ENCODE data around the gene ZBTB6. TPM values are rescaled to one million over a fixed set of nuclear protein-coding genes. Genes with fewer than 3 reads are reported as not detected.

The ZBTB6 gene
- total and polyA plus RNA-seq, 9 of the 15 experiments (the other 6 are each of a cell fraction or from before 2014, with no cell fraction given): 1.4 to 7.2 (median 5.3) TPM

GRCh38 chr9:122904823-122905710 is 8.1 kb downstream of the ZBTB6 start, which contains the start of gene RC3H2 (continued):
- TF ChIP-seq ATF4 (CRISPR knock-in tag; IDR thresholded peaks at IDR 0.05) (peak; percentile 23; the same call in 1 of the 2 replicates), ZNF778 (CRISPR knock-in tag; IDR thresholded peaks at IDR 0.05) (no peak), RUNX1 (IDR thresholded peaks at IDR 0.05; ENCODE audit: low read depth) (no peak), CAMTA2 (CRISPR knock-in tag; conservative IDR thresholded peaks at IDR 0.05) (peak; percentile 90; the same call in 1 of the 2 replicates), POLR2G (IDR thresholded peaks at IDR 0.05; ENCODE audit: low read depth, low read length) (peak; percentile 96), MBD1 (CRISPR knock-in tag; IDR thresholded peaks at IDR 0.05) (no peak), SAP30 (IDR thresholded peaks at IDR 0.05; ENCODE audit: borderline replicate concordance, insufficient read depth, low read depth, low read length, poor library complexity, severe bottlenecking) (peak; percentile 40), RFX7 (CRISPR knock-in tag; IDR thresholded peaks at IDR 0.05) (no peak), ZKSCAN1 (IDR thresholded peaks at IDR 0.05; ENCODE audit: low read depth, low read length) (0 out of 2 replicates have a peak, but pooled peaks have one; percentile 40), RBM17 (IDR thresholded peaks at IDR 0.05; ENCODE audit: borderline replicate concordance, low read depth, low read length) (no peak), KDM4B (IDR thresholded peaks at IDR 0.05; ENCODE audit: borderline replicate concordance in 2 of 2, low read depth in 1 of 2) (peak in 1 of 2 experiments; percentile 92; a peak in 1 of 4 replicates), SUPT5H (IDR thresholded peaks at IDR 0.05) (peak; percentile 94), ARID3B (CRISPR knock-in tag; IDR thresholded peaks at IDR 0.05; ENCODE audit: borderline replicate concordance) (no peak; the same call in 1 of the 2 replicates), HBP1 (CRISPR knock-in tag; IDR thresholded peaks at IDR 0.05) (no peak)
- TF ChIP-seq, protein P1, sequence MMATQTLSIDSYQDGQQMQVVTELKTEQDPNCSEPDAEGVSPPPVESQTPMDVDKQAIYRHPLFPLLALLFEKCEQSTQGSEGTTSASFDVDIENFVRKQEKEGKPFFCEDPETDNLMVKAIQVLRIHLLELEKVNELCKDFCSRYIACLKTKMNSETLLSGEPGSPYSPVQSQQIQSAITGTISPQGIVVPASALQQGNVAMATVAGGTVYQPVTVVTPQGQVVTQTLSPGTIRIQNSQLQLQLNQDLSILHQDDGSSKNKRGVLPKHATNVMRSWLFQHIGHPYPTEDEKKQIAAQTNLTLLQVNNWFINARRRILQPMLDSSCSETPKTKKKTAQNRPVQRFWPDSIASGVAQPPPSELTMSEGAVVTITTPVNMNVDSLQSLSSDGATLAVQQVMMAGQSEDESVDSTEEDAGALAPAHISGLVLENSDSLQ (IDR thresholded peaks at IDR 0.05): no peak
- TF ChIP-seq, protein P2, sequence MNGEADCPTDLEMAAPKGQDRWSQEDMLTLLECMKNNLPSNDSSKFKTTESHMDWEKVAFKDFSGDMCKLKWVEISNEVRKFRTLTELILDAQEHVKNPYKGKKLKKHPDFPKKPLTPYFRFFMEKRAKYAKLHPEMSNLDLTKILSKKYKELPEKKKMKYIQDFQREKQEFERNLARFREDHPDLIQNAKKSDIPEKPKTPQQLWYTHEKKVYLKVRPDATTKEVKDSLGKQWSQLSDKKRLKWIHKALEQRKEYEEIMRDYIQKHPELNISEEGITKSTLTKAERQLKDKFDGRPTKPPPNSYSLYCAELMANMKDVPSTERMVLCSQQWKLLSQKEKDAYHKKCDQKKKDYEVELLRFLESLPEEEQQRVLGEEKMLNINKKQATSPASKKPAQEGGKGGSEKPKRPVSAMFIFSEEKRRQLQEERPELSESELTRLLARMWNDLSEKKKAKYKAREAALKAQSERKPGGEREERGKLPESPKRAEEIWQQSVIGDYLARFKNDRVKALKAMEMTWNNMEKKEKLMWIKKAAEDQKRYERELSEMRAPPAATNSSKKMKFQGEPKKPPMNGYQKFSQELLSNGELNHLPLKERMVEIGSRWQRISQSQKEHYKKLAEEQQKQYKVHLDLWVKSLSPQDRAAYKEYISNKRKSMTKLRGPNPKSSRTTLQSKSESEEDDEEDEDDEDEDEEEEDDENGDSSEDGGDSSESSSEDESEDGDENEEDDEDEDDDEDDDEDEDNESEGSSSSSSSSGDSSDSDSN (IDR thresholded peaks at IDR 0.05; ENCODE audit: borderline replicate concordance in 1 of 2, low read depth in 2 of 2, low read length in 2 of 2): peak; percentile 52 to 84; a peak in 2 of 4 replicates
